Uterus (tissue), 2 donors: ENCODE results near the gene PAN3.

Experiments used
- POLR2A ChIP-seq, 2 donors: fragments of 450-650 bp; IDR thresholded peaks; one replicate each; pipeline ENCODE4 v1.6.1; 2016; ENCODE audit warnings: antibody characterized with exemption in 2 of 2, mild to moderate bottlenecking in 1 of 2, moderate library complexity in 1 of 2
- TF ChIP-seq, protein P1 (sequence below), 4 experiments: fragments of 200-600 bp in 2 of 4; fragments of 450-650 bp in 2 of 4; sonication (generic) in 2 of 4; IDR thresholded peaks; one replicate each; pipeline ENCODE4 v1.5.1; 2016 to 2019; ENCODE audit warnings: antibody characterized with exemption in 4 of 4, mild to moderate bottlenecking in 2 of 4, moderate library complexity in 1 of 4

DNA sequence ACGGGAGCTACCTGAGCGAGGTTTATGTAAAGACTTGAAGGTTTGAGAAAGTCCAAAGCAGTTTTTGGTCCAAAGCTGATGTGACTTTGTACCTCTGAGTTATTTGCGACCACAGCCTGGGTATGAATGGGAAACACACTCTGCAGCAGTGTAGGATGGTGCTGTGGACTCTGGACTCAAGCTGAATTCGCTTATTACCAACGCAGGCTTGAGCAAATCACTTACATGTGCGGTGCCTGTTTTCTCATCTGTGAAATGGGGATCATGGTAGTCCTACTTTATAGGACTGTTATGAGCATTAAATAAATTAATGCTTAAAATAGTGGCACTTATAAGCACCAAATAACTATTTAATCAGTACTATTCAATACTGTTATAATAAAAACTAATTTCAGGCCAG lies 176.5 kb downstream of the PAN3 start:
- TF ChIP-seq, protein P1, sequence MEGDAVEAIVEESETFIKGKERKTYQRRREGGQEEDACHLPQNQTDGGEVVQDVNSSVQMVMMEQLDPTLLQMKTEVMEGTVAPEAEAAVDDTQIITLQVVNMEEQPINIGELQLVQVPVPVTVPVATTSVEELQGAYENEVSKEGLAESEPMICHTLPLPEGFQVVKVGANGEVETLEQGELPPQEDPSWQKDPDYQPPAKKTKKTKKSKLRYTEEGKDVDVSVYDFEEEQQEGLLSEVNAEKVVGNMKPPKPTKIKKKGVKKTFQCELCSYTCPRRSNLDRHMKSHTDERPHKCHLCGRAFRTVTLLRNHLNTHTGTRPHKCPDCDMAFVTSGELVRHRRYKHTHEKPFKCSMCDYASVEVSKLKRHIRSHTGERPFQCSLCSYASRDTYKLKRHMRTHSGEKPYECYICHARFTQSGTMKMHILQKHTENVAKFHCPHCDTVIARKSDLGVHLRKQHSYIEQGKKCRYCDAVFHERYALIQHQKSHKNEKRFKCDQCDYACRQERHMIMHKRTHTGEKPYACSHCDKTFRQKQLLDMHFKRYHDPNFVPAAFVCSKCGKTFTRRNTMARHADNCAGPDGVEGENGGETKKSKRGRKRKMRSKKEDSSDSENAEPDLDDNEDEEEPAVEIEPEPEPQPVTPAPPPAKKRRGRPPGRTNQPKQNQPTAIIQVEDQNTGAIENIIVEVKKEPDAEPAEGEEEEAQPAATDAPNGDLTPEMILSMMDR (IDR thresholded peaks at IDR 0.05), result no peak
- no peak for TF ChIP-seq POLR2A (IDR thresholded peaks at IDR 0.05)
